Peyer's patch (tissue), 4 donors: Measurements from ENCODE around the gene NPAS2.

ENCODE experiments used
- CTCF ChIP-seq, 6 experiments: fragments of 450-650 bp in 4 of 6; fragments of 200-600 bp in 2 of 6; sonication (generic) in 1 of 6; IDR thresholded peaks; one replicate each; pipeline ENCODE4 v1.5.1; 2017 to 2019; ENCODE audit warnings: antibody characterized with exemption in 6 of 6, mild to moderate bottlenecking in 3 of 6, moderate library complexity in 1 of 6
- POLR2A ChIP-seq, 2 donors: fragments of 450-650 bp; IDR thresholded peaks; one replicate each; pipeline ENCODE4 v1.5.1; 2017; ENCODE audit warnings: antibody characterized with exemption in 2 of 2, mild to moderate bottlenecking in 2 of 2, moderate library complexity in 2 of 2

- TF ChIP-seq CTCF (IDR thresholded peaks at IDR 0.05) (no peak), POLR2A (IDR thresholded peaks at IDR 0.05) (no peak)
Measured at GRCh38 chr2:100910111-100910510, 90.2 kb downstream of the NPAS2 start.
